WTC11 (cell line): ENCODE measurements around the gene FAH. TPM values are rescaled to one million over a fixed set of nuclear protein-coding genes. Genes with fewer than 3 reads are reported as not detected.

Experiments used
- ATAC-seq: fragments of 200-7000 bp; cut with Tn5 transposase; 2 replicates; pipeline ENCODE4 v1.10.0; 2021; ENCODE audit warnings: mild to moderate bottlenecking, moderate library complexity
- CTCF ChIA-PET: fragments of 300-600 bp; sonication (Branson Sonifier 250); formaldehyde crosslinking; loops from one replicate; lab custom pipeline; 2021; ENCODE audit warnings: antibody characterized with exemption; lab: Charles Lee
- POLR2A ChIA-PET: fragments of 350-600 bp; sonication (Branson Sonifier 250); formaldehyde crosslinking; loops from one replicate; lab custom pipeline; 2021; ENCODE audit warnings: antibody characterized with exemption; lab: Charles Lee
- DNase-seq: peaks from one replicate; pipeline ENCODE4 v3.0.0; 2021; ENCODE audit warnings: low spot score
- H3K27ac Mint-ChIP-seq: 2 replicates; pipeline ENCODE4 v1.8.0; 2021; ENCODE audit warnings: mixed read lengths
- H3K27me3 Mint-ChIP-seq: 2 replicates; pipeline ENCODE4 v1.8.0; 2021; ENCODE audit warnings: low read depth, mild to moderate bottlenecking, moderate library complexity, mixed read lengths
- H3K36me3 Mint-ChIP-seq: 2 replicates; pipeline ENCODE4 v1.8.0; 2021; ENCODE audit warnings: mixed read lengths
- H3K4me1 Mint-ChIP-seq: 2 replicates; pipeline ENCODE4 v1.8.0; 2022; ENCODE audit warnings: mixed read lengths
- H3K4me3 Mint-ChIP-seq: 2 replicates; pipeline ENCODE4 v1.8.0; 2021; ENCODE audit warnings: mild to moderate bottlenecking, moderate library complexity, mixed read lengths
- H3K9me3 Mint-ChIP-seq: 2 replicates; pipeline ENCODE4 v1.8.0; 2021; ENCODE audit warnings: mixed read lengths
- CBFB ChIP-seq: sonication (generic); formaldehyde crosslinking; IDR thresholded peaks from 2 replicates; pipeline ENCODE4 v1.8.1; 2022; ENCODE audit warnings: mild to moderate bottlenecking, low read depth, missing genetic modification reagents
- CTCF ChIP-seq: fragments of 200-600 bp; IDR thresholded peaks from 2 replicates; pipeline ENCODE4 v1.8.0; 2022; ENCODE audit warnings: antibody characterized with exemption
- FOXJ3 ChIP-seq: sonication (generic); formaldehyde crosslinking; IDR thresholded peaks from 2 replicates; pipeline ENCODE4 v1.9.0; 2021; ENCODE audit warnings: missing genetic modification reagents, mild to moderate bottlenecking, borderline replicate concordance
- FOXP4 ChIP-seq: sonication (generic); formaldehyde crosslinking; IDR thresholded peaks from 2 replicates; pipeline ENCODE4 v1.8.0; 2022; ENCODE audit warnings: mild to moderate bottlenecking, missing genetic modification reagents
- GRHL2 ChIP-seq: fragments of 250-450 bp; sonication (Bioruptor Pico); IDR thresholded peaks from 2 replicates; pipeline ENCODE4 v1.8.0; 2022; ENCODE audit warnings: mild to moderate bottlenecking, moderate library complexity; ENCODE audit not compliant: insufficient replicate concordance, severe bottlenecking
- GTF2I ChIP-seq: fragments of 250-450 bp; sonication (Bioruptor Pico); conservative IDR thresholded peaks from 2 replicates; pipeline ENCODE4 v1.4.0; 2021; ENCODE audit warnings: mild to moderate bottlenecking
- NFYB ChIP-seq: sonication (generic); formaldehyde crosslinking; conservative IDR thresholded peaks from 2 replicates; pipeline ENCODE4 v1.8.0; 2022; ENCODE audit warnings: low read depth, missing genetic modification reagents
- NR1H2 ChIP-seq: sonication (generic); formaldehyde crosslinking; IDR thresholded peaks from 2 replicates; pipeline ENCODE4 v1.9.0; 2021; ENCODE audit warnings: mild to moderate bottlenecking, moderate library complexity, missing genetic modification reagents
- USF2 ChIP-seq: sonication (generic); formaldehyde crosslinking; IDR thresholded peaks from 2 replicates; pipeline ENCODE4 v1.8.1; 2023; ENCODE audit warnings: mild to moderate bottlenecking, missing genetic modification reagents, moderate library complexity
- ZNF396 ChIP-seq: fragments of 250-450 bp; sonication (Bioruptor Pico); IDR thresholded peaks from 2 replicates; pipeline ENCODE4 v1.8.0; 2021; ENCODE audit warnings: mild to moderate bottlenecking, moderate library complexity, borderline replicate concordance
- total RNA-seq: library from RNA; stranded (reverse); gene quantifications from 3 replicates; pipeline ENCODE4 v1.2.3, GENCODE V29; 2021
- TF ChIP-seq, protein P1 (sequence below): sonication (generic); formaldehyde crosslinking; conservative IDR thresholded peaks from 2 replicates; pipeline ENCODE4 v1.8.1; 2023; ENCODE audit warnings: mild to moderate bottlenecking, low read depth, missing genetic modification reagents, moderate library complexity
- TF ChIP-seq, protein P2 (sequence below): sonication (generic); formaldehyde crosslinking; IDR thresholded peaks from 2 replicates; pipeline ENCODE4 v1.8.1; 2022; ENCODE audit warnings: mild to moderate bottlenecking, missing genetic modification reagents, moderate library complexity, borderline replicate concordance
- TF ChIP-seq, protein P3 (sequence below): sonication (generic); formaldehyde crosslinking; IDR thresholded peaks from 2 replicates; pipeline ENCODE4 v1.8.0; 2022; ENCODE audit warnings: mild to moderate bottlenecking, missing genetic modification reagents
- TF ChIP-seq, protein P4 (sequence below): sonication (generic); formaldehyde crosslinking; IDR thresholded peaks from 2 replicates; pipeline ENCODE4 v1.8.1; 2022; ENCODE audit warnings: missing genetic modification reagents, borderline replicate concordance

The FAH gene
- total RNA-seq, 1 experiment from 2014 or later = 22.8 TPM

DNA sequence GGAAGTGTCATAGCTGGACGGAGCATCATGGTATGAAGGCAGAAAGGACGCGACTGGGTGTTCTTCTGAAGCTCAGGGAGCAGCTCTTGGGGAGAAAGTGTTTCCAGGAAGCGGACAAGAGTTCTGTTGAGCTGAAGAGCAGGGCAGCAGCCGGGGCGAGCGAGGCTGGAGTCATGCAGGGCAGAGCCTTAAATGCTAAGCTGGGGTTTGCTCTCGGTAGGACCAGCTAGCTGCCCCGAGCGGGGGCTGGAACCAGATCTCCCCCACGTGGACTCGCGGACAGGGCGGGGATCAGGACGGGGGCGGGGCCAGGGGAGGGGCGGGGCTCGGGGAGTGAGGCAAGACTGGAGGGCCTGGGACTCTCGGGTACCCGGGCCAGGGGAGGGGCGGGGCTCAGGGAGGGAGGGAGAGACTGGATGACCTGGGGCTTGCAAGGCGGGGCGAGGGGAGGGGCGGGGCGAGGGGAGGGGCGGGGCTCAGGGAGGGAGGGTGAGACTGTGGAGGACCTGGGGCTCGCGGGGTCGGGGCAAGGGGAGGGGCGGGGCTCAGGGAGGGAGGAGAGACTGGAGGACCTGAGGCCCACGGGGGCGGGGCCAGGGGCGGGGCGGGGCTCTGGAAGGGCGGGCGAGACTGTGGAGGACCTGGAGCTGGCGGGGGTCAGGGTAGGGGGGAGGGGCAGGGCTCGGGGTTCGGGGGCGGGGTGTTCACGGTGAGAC, 461 bp upstream of the FAH start:
- H3K27ac Mint-ChIP-seq = peak overlapping the region; percentile 74; the same call in 1 of the 2 replicates
- ATAC-seq (peak; percentile 82), DNase-seq (peak; percentile 97)
- peaks cover 30% of the 10 kb centered on the region for H3K4me1 Mint-ChIP-seq
- CTCF ChIA-PET = interaction anchor here (0.6 to 2.4 kb wide), 6 partner anchors 21 to 414 kb away, joined by 3 to 11 read pairs (median 4); no protein-coding TSS in a partner anchor
- POLR2A ChIA-PET = interaction anchor here (0.6 to 3.0 kb wide), 3 partner anchors 38 to 145 kb away, joined by 3 to 17 read pairs (median 4); partner anchors contain the start of gene ZFAND6
- H3K27me3 Mint-ChIP-seq = peaks cover 10% of the 10 kb centered on the region
- TF ChIP-seq GTF2I (CRISPR knock-in tag) = no peak
- TF ChIP-seq, all 79 proteins: peak for 0
- Mint-ChIP-seq H3K4me3 (peak overlapping the region; percentile 85), H3K36me3 (no peaks in the 10 kb centered on the region), H3K9me3 (no peaks in the 10 kb centered on the region)

GRCh38 chr15:80153900-80154299, 1.1 kb downstream of the FAH start:
- CTCF ChIA-PET = interaction anchor here (0.8 to 2.4 kb wide), 4 partner anchors 20 to 93 kb away, joined by 3 to 11 read pairs (median 4); no protein-coding TSS in a partner anchor
- no peaks in the 10 kb centered on the region for H3K36me3 Mint-ChIP-seq
- DNase-seq (no peak), ATAC-seq (no peak)
- POLR2A ChIA-PET = interaction anchor here (3.0 kb wide), 1 partner anchor 94 kb away, joined by 17 read pairs; the partner anchor contains the start of gene ZFAND6
- no peak for TF ChIP-seq ZNF396 (CRISPR knock-in tag)
- TF ChIP-seq, protein P1, sequence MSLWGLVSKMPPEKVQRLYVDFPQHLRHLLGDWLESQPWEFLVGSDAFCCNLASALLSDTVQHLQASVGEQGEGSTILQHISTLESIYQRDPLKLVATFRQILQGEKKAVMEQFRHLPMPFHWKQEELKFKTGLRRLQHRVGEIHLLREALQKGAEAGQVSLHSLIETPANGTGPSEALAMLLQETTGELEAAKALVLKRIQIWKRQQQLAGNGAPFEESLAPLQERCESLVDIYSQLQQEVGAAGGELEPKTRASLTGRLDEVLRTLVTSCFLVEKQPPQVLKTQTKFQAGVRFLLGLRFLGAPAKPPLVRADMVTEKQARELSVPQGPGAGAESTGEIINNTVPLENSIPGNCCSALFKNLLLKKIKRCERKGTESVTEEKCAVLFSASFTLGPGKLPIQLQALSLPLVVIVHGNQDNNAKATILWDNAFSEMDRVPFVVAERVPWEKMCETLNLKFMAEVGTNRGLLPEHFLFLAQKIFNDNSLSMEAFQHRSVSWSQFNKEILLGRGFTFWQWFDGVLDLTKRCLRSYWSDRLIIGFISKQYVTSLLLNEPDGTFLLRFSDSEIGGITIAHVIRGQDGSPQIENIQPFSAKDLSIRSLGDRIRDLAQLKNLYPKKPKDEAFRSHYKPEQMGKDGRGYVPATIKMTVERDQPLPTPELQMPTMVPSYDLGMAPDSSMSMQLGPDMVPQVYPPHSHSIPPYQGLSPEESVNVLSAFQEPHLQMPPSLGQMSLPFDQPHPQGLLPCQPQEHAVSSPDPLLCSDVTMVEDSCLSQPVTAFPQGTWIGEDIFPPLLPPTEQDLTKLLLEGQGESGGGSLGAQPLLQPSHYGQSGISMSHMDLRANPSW = no peak
- TF ChIP-seq, protein P2, sequence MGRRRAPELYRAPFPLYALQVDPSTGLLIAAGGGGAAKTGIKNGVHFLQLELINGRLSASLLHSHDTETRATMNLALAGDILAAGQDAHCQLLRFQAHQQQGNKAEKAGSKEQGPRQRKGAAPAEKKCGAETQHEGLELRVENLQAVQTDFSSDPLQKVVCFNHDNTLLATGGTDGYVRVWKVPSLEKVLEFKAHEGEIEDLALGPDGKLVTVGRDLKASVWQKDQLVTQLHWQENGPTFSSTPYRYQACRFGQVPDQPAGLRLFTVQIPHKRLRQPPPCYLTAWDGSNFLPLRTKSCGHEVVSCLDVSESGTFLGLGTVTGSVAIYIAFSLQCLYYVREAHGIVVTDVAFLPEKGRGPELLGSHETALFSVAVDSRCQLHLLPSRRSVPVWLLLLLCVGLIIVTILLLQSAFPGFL = no peak
- no peak for TF ChIP-seq GRHL2
- TF ChIP-seq, protein P3, sequence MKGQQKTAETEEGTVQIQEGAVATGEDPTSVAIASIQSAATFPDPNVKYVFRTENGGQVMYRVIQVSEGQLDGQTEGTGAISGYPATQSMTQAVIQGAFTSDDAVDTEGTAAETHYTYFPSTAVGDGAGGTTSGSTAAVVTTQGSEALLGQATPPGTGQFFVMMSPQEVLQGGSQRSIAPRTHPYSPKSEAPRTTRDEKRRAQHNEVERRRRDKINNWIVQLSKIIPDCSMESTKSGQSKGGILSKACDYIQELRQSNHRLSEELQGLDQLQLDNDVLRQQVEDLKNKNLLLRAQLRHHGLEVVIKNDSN (CRISPR knock-in tag) = no peak
- no peak for TF ChIP-seq CTCF
- TF ChIP-seq CBFB (CRISPR knock-in tag) = no peak
- TF ChIP-seq FOXP4 (CRISPR knock-in tag) = no peak
- no peak for TF ChIP-seq NR1H2 (CRISPR knock-in tag)
- TF ChIP-seq FOXJ3 = no peak
- TF ChIP-seq, protein P4, sequence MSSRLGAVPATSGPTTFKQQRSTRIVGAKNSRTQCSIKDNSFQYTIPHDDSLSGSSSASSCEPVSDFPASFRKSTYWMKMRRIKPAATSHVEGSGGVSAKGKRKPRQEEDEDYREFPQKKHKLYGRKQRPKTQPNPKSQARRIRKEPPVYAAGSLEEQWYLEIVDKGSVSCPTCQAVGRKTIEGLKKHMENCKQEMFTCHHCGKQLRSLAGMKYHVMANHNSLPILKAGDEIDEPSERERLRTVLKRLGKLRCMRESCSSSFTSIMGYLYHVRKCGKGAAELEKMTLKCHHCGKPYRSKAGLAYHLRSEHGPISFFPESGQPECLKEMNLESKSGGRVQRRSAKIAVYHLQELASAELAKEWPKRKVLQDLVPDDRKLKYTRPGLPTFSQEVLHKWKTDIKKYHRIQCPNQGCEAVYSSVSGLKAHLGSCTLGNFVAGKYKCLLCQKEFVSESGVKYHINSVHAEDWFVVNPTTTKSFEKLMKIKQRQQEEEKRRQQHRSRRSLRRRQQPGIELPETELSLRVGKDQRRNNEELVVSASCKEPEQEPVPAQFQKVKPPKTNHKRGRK (CRISPR knock-in tag) = no peak
- TF ChIP-seq NFYB (CRISPR knock-in tag) = no peak
- no peak for TF ChIP-seq USF2 (CRISPR knock-in tag)
- peaks cover 30% of the 10 kb centered on the region for H3K4me1 Mint-ChIP-seq
- H3K9me3 Mint-ChIP-seq = no peaks in the 10 kb centered on the region
- peaks cover 10% of the 10 kb centered on the region for H3K27me3 Mint-ChIP-seq
- H3K4me3 Mint-ChIP-seq = peak overlapping the region; percentile 85
- H3K27ac Mint-ChIP-seq = no peak overlapping the region
